Type B pancreatic cell (in vitro differentiated cells): ENCODE data around the gene FAM171A1. TPM values are rescaled to one million over a fixed set of nuclear protein-coding genes. Genes with fewer than 3 reads are reported as not detected.

ENCODE experiments used
- DNase-seq: peaks from one replicate; pipeline ENCODE4 v3.0.0; 2021; ENCODE audit warnings: mixed read lengths; ENCODE audit not compliant: unreplicated experiment; ENCODE audit errors: extremely low spot score
- H3K27ac Mint-ChIP-seq: 2 replicates; pipeline ENCODE4 v1.8.0; 2021; ENCODE audit warnings: mild to moderate bottlenecking, mixed read lengths
- H3K27me3 Mint-ChIP-seq: 2 replicates; pipeline ENCODE4 v1.8.0; 2021; ENCODE audit warnings: mixed read lengths
- H3K36me3 Mint-ChIP-seq: 2 replicates; pipeline ENCODE4 v1.8.0; 2021; ENCODE audit warnings: mixed read lengths
- H3K4me1 Mint-ChIP-seq: one replicate; pipeline ENCODE4 v1.8.0; 2021; ENCODE audit warnings: mixed read lengths; ENCODE audit not compliant: unreplicated experiment
- H3K4me3 Mint-ChIP-seq: 2 replicates; pipeline ENCODE4 v1.8.0; 2021; ENCODE audit warnings: mild to moderate bottlenecking, mixed read lengths
- H3K9me3 Mint-ChIP-seq: 2 replicates; pipeline ENCODE4 v1.8.0; 2021; ENCODE audit warnings: mixed read lengths
- CTCF ChIP-seq: fragments of 200-600 bp; sonication (generic); conservative IDR thresholded peaks from 2 replicates; pipeline ENCODE4 v1.5.0; 2021; ENCODE audit warnings: antibody characterized with exemption, mild to moderate bottlenecking
- total RNA-seq: library from RNA; stranded (reverse); gene quantifications from 2 replicates; pipeline ENCODE4 v1.2.1, GENCODE V29; 2021; ENCODE audit warnings: low replicate concordance

Gene FAM171A1
- total RNA-seq, 1 donor from 2014 or later: 49.3 TPM

GRCh38 chr10:15346440-15347141, 24.5 kb downstream of the FAM171A1 start:
- H3K27ac Mint-ChIP-seq: peak overlapping the region; percentile 9
- H3K27me3 Mint-ChIP-seq: no peaks in the 10 kb centered on the region
- peaks cover 5% of the 10 kb centered on the region for H3K9me3 Mint-ChIP-seq
- H3K4me3 Mint-ChIP-seq: no peak overlapping the region
- peaks cover 51% of the 10 kb centered on the region for H3K4me1 Mint-ChIP-seq
- no peak for DNase-seq
- TF ChIP-seq CTCF: no peak
- H3K36me3 Mint-ChIP-seq: peaks cover 10% of the 10 kb centered on the region

- no peaks in the 10 kb centered on the region for H3K9me3 Mint-ChIP-seq
- peaks cover 5% of the 10 kb centered on the region for H3K36me3 Mint-ChIP-seq
- no peak for DNase-seq
- H3K4me1 Mint-ChIP-seq: peaks cover 47% of the 10 kb centered on the region
- no peaks in the 10 kb centered on the region for H3K27me3 Mint-ChIP-seq
- no peak overlapping the region for H3K27ac Mint-ChIP-seq
- TF ChIP-seq CTCF: no peak
- H3K4me3 Mint-ChIP-seq: no peak overlapping the region
Observed at GRCh38 chr10:15345450-15345849, 25.6 kb downstream of the FAM171A1 start.

- no peak for DNase-seq
- peak overlapping the region; percentile 60 for H3K27ac Mint-ChIP-seq
- peak overlapping the region; percentile 19 for H3K4me3 Mint-ChIP-seq
- no peaks in the 10 kb centered on the region for H3K27me3 Mint-ChIP-seq
- H3K4me1 Mint-ChIP-seq: peaks cover 47% of the 10 kb centered on the region
- H3K9me3 Mint-ChIP-seq: no peaks in the 10 kb centered on the region
- H3K36me3 Mint-ChIP-seq: peaks cover 5% of the 10 kb centered on the region
- TF ChIP-seq CTCF: no peak
Observed at GRCh38 chr10:15344876-15345285, 26.2 kb downstream of the FAM171A1 start.

GRCh38 chr10:15344256-15344875, 26.7 kb downstream of the FAM171A1 start:
- Mint-ChIP-seq H3K27ac (peak overlapping the region; percentile 60), H3K27me3 (no peaks in the 10 kb centered on the region), H3K4me3 (peak overlapping the region; percentile 19), H3K4me1 (peaks cover 46% of the 10 kb centered on the region), H3K36me3 (peaks cover 5% of the 10 kb centered on the region), H3K9me3 (no peaks in the 10 kb centered on the region)
- no peak for DNase-seq
- no peak for TF ChIP-seq CTCF

GRCh38 chr10:15342970-15343369, 28.1 kb downstream of the FAM171A1 start:
- Mint-ChIP-seq H3K4me3 (no peak overlapping the region), H3K4me1 (peaks cover 37% of the 10 kb centered on the region), H3K36me3 (peaks cover 5% of the 10 kb centered on the region), H3K9me3 (no peaks in the 10 kb centered on the region), H3K27ac (no peak overlapping the region), H3K27me3 (no peaks in the 10 kb centered on the region)
- no peak for TF ChIP-seq CTCF
- no peak for DNase-seq
